Panc1 (cell line): ENCODE data around the gene ELP2.

Source experiments
- CTCF ChIP-seq: fragments of 450-650 bp; IDR thresholded peaks from 2 replicates; pipeline ENCODE4 v1.5.1; 2017; ENCODE audit warnings: mild to moderate bottlenecking
- POLR2AphosphoS5 ChIP-seq: IDR thresholded peaks from 2 replicates; pipeline ENCODE4 v1.6.1; 2012; ENCODE audit warnings: mild to moderate bottlenecking, low read depth, low read length, moderate library complexity
- REST ChIP-seq, 2 experiments: IDR thresholded peaks; 2 replicates each; pipeline ENCODE4 v1.6.1; 2011 to 2012; ENCODE audit warnings: low read depth in 2 of 2, control low read depth in 1 of 2, low read length in 1 of 2, mild to moderate bottlenecking in 1 of 2, moderate library complexity in 1 of 2; ENCODE audit not compliant: insufficient read depth in 1 of 2
- SIN3A ChIP-seq: IDR thresholded peaks from 2 replicates; pipeline ENCODE4 v1.6.1; 2012; ENCODE audit warnings: low read depth, mild to moderate bottlenecking, low read length, moderate library complexity, borderline replicate concordance; ENCODE audit not compliant: insufficient read depth
- TCF7L2 ChIP-seq: IDR thresholded peaks from 2 replicates; pipeline ENCODE4 v1.6.1; 2011; ENCODE audit warnings: mild to moderate bottlenecking, low read depth, low read length, inconsistent platforms

GRCh38 chr18:36153203-36153602, 23.5 kb downstream of the ELP2 start:
- no peak for TF ChIP-seq POLR2AphosphoS5
- no peak for TF ChIP-seq CTCF
- TF ChIP-seq REST (IDR thresholded peaks at IDR 0.05; ENCODE audit: insufficient read depth in 1 of 2, low read depth in 2 of 2, low read length in 1 of 2): no peak
- TF ChIP-seq SIN3A: no peak
- no peak for TF ChIP-seq TCF7L2
